Mesenchymal stem cell (in vitro differentiated cells and primary cell): ENCODE data around the gene VARS2.
"Not testable (repeated sequence)": the region's sequence is repeated elsewhere in the genome, so short reads cannot be mapped to it uniquely, and the experiment has no call there.

Experiments
- DNase-seq: peaks from one replicate; pipeline ENCODE4 v3.0.0-alpha.2; 2013
- H2AFZ ChIP-seq: one replicate; pipeline ENCODE4 v1.6.1; 2013; ENCODE audit warnings: low read depth, mild to moderate bottlenecking, control low read depth, inconsistent platforms, low read length, moderate library complexity
- H2AK5ac ChIP-seq: 2 replicates; pipeline ENCODE4 v1.6.1; 2013; ENCODE audit warnings: low read length, moderate library complexity, mild to moderate bottlenecking, inconsistent platforms; ENCODE audit not compliant: severe bottlenecking
- H2BK120ac ChIP-seq: one replicate; pipeline ENCODE4 v1.6.1; 2013; ENCODE audit warnings: low read depth, mild to moderate bottlenecking, inconsistent platforms, low read length, moderate library complexity
- H2BK12ac ChIP-seq, 2 experiments: one replicate each; pipeline ENCODE4 v1.6.1; 2013; ENCODE audit warnings: inconsistent platforms in 2 of 2, low read length in 2 of 2, mild to moderate bottlenecking in 2 of 2, moderate library complexity in 2 of 2, control low read depth in 1 of 2
- H2BK15ac ChIP-seq: one replicate; pipeline ENCODE4 v1.6.1; 2013; ENCODE audit warnings: mild to moderate bottlenecking, low read depth, inconsistent platforms; ENCODE audit not compliant: poor library complexity, severe bottlenecking
- H2BK5ac ChIP-seq: 2 replicates; pipeline ENCODE4 v1.6.1; 2013; ENCODE audit warnings: low read depth, mild to moderate bottlenecking, low read length, control low read depth, inconsistent platforms; ENCODE audit not compliant: poor library complexity, severe bottlenecking
- H3K14ac ChIP-seq, 2 experiments: one replicate each; pipeline ENCODE4 v1.6.1; 2013; ENCODE audit warnings: inconsistent platforms in 2 of 2, low read length in 2 of 2, control low read depth in 1 of 2, mild to moderate bottlenecking in 1 of 2, moderate library complexity in 1 of 2
- H3K18ac ChIP-seq, 2 experiments: one replicate each; pipeline ENCODE4 v1.6.1; 2013; ENCODE audit warnings: inconsistent platforms in 2 of 2, low read length in 2 of 2, control low read depth in 1 of 2, low read depth in 1 of 2, mild to moderate bottlenecking in 1 of 2
- H3K23ac ChIP-seq, 2 experiments: one replicate each; pipeline ENCODE4 v1.6.1; 2013; ENCODE audit warnings: inconsistent platforms in 2 of 2, low read length in 2 of 2, mild to moderate bottlenecking in 2 of 2, moderate library complexity in 2 of 2, control low read depth in 1 of 2
- H3K27ac ChIP-seq: 2 replicates; pipeline ENCODE4 v1.5.1; 2013; ENCODE audit warnings: mild to moderate bottlenecking, moderate library complexity, low read length, control low read depth, inconsistent platforms; ENCODE audit not compliant: poor library complexity, severe bottlenecking
- H3K27me3 ChIP-seq, 2 experiments: 2 replicates each; pipeline versions ENCODE4 v1.6.1 to v1.7.0; 2013; ENCODE audit warnings: low read length in 2 of 2, mild to moderate bottlenecking in 2 of 2, moderate library complexity in 2 of 2, control low read depth in 1 of 2, inconsistent platforms in 1 of 2; ENCODE audit not compliant: control insufficient read depth in 1 of 2, insufficient read depth in 1 of 2
- H3K36me3 ChIP-seq, 2 experiments: 2 replicates each; pipeline versions ENCODE4 v1.6.1 to v1.7.0; 2013; ENCODE audit warnings: low read length in 2 of 2, control low read depth in 1 of 2, inconsistent platforms in 1 of 2, low read depth in 1 of 2, mild to moderate bottlenecking in 1 of 2; ENCODE audit not compliant: insufficient read depth in 2 of 2, control insufficient read depth in 1 of 2
- H3K4ac ChIP-seq, 2 experiments: one replicate each; pipeline ENCODE4 v1.6.1; 2013; ENCODE audit warnings: inconsistent platforms in 2 of 2, low read length in 2 of 2, mild to moderate bottlenecking in 2 of 2, moderate library complexity in 2 of 2, control low read depth in 1 of 2, low read depth in 1 of 2
- H3K4me1 ChIP-seq: 2 replicates; pipeline ENCODE4 v1.6.1; 2013; ENCODE audit warnings: low read depth, low read length, control low read depth; ENCODE audit not compliant: control insufficient read depth, insufficient read depth
- H3K4me2 ChIP-seq: 2 replicates; pipeline ENCODE4 v1.6.1; 2013; ENCODE audit warnings: low read length, mild to moderate bottlenecking, inconsistent platforms; ENCODE audit not compliant: poor library complexity, severe bottlenecking
- H3K4me3 ChIP-seq, 2 experiments: 2 replicates each; pipeline versions ENCODE4 v1.5.1 to v1.7.0; 2013; ENCODE audit warnings: low read length in 2 of 2, mild to moderate bottlenecking in 2 of 2, control low read depth in 1 of 2, low read depth in 1 of 2; ENCODE audit not compliant: insufficient read depth in 1 of 2
- H3K79me1 ChIP-seq: replicated peaks from 2 replicates; pipeline ENCODE4 v1.6.1; 2013; ENCODE audit warnings: mild to moderate bottlenecking, control low read depth, low read length, inconsistent platforms; ENCODE audit not compliant: poor library complexity, severe bottlenecking
- H3K9ac ChIP-seq: 2 replicates; pipeline ENCODE4 v1.7.0; 2013; ENCODE audit warnings: mild to moderate bottlenecking, low read length, moderate library complexity
- H3K9me3 ChIP-seq: 2 replicates; pipeline ENCODE4 v1.7.0; 2013; ENCODE audit warnings: mild to moderate bottlenecking, low read length; ENCODE audit not compliant: control insufficient read depth
- H4K8ac ChIP-seq: one replicate; pipeline ENCODE4 v1.6.1; 2013; ENCODE audit warnings: inconsistent platforms, mild to moderate bottlenecking, low read length, moderate library complexity
- H4K91ac ChIP-seq: one replicate; pipeline ENCODE4 v1.6.1; 2013; ENCODE audit warnings: mild to moderate bottlenecking, low read length, inconsistent platforms
- WGBS: methylation state at CpG from one replicate; pipeline ENCODE4 v1.1.7; 2013; ENCODE audit warnings: mixed read lengths; 5-methylcytosine and 5-hydroxymethylcytosine counted together

The VARS2 gene

DNA sequence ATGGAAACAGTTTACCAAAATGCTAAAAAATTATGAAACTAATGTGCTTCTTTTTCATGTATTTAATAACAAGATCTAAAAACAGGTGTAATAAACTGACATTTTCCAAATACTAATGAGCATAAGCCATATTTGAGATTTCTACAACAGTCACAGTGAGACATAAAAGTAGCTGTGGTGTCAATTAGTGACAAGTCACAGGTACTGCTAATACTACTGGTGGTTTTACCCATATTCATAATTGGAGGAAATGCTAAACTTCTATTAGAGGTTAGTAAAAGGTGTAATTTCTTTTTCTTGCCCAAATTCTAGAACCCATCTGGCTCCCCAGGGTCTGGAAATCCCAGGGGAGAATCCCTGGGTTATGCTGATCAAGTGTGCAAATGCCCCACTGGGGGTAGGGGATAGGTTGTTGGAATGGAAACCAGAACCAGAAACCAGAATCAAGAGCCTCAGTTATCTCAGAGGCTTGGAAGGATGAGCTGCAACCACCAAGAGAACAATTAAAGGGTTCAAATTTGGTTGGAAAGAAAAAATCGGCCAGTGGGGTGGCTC lies 13.1 kb upstream of the VARS2 start:
- H4K8ac ChIP-seq, result no peak overlapping the region
- no peak overlapping the region for H3K4ac ChIP-seq
- no peaks in the 10 kb centered on the region for H3K27me3 ChIP-seq
- no peak overlapping the region for H3K4me3 ChIP-seq
- H2BK120ac ChIP-seq, result no peak overlapping the region
- no peak overlapping the region for H2BK12ac ChIP-seq
- H3K4me2 ChIP-seq, result no peak overlapping the region
- H3K9me3 ChIP-seq, result no peaks in the 10 kb centered on the region
- WGBS, result 60% methylated on average over 1 of the region's 1 CpG
- DNase-seq, result no peak
- H2BK5ac ChIP-seq, result no peak overlapping the region
- H3K27ac ChIP-seq, result no peak overlapping the region
- peaks cover 29 to 44% of the 10 kb centered on the region in 2 experiments for H3K36me3 ChIP-seq
- H2AFZ ChIP-seq, result no peak overlapping the region
- no peak overlapping the region for H3K9ac ChIP-seq
- no peak overlapping the region for H4K91ac ChIP-seq
- H3K18ac ChIP-seq, result no peak overlapping the region
- peaks cover 9% of the 10 kb centered on the region for H3K79me1 ChIP-seq
- no peak overlapping the region for H3K14ac ChIP-seq
- no peaks in the 10 kb centered on the region for H3K4me1 ChIP-seq
- H2AK5ac ChIP-seq, result no peak overlapping the region
- H3K23ac ChIP-seq, result no peak overlapping the region
- no peak overlapping the region for H2BK15ac ChIP-seq

DNA sequence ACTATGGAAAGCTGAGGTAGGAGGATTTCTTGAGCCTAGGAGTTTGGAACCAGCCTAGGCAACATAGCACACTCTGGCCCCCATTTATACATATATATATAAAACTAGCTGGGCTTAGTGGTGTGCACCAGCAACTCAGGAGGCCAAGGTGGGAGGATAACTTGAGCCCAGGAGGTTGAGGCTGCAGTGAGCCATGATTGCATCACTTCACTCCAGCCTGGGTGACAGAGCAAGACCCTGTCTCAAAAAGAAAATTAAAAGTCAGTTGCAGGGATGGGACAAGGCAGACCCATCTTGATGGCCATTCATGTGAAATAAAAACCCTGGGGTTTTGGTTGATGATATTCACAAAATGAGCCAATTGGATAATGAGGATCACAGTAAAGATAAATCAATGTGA lies 12.6 kb upstream of the VARS2 start:
- Histone ChIP-seq H3K23ac (no peak overlapping the region), H3K14ac (no peak overlapping the region), H3K27ac (no peak overlapping the region), H2AFZ (no peak overlapping the region), H3K27me3 (no peaks in the 10 kb centered on the region), H2BK120ac (no peak overlapping the region), H2BK5ac (no peak overlapping the region), H3K18ac (no peak overlapping the region), H3K4me3 (no peak overlapping the region), H3K4me1 (no peaks in the 10 kb centered on the region), H2BK15ac (no peak overlapping the region), H3K4ac (no peak overlapping the region), H2AK5ac (no peak overlapping the region), H4K91ac (no peak overlapping the region), H3K9ac (no peak overlapping the region), H3K4me2 (no peak overlapping the region), H3K36me3 (peaks cover 29 to 39% of the 10 kb centered on the region in 2 experiments), H3K79me1 (peaks cover 5% of the 10 kb centered on the region), H2BK12ac (no peak overlapping the region), H3K9me3 (no peaks in the 10 kb centered on the region), H4K8ac (no peak overlapping the region)
- no peak for DNase-seq

DNA sequence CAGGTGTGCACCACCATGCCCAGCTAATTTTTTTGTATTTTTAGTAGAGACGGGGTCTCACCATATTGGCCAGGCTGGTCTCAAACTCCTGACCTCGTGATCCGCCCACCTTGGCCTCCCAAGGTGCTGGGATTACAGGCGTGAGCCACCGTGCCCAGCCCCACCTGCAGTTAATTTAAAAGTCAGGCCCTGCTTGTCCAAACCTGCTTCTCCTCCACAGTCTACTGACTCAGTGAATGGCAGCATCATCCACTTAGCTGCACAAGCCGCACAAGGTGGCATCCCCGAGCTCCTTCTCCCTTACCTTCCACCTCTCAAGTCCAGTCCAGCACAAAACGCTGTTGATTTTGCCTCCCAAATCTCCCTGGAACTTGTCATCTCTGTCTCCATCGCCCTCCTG lies 11.8 kb upstream of the VARS2 start:
- H2BK5ac ChIP-seq, H2AFZ ChIP-seq, H3K9ac ChIP-seq, H3K4me3 ChIP-seq, H3K27ac ChIP-seq, H3K9me3 ChIP-seq, H4K91ac ChIP-seq, H3K18ac ChIP-seq, H3K4ac ChIP-seq, H3K23ac ChIP-seq, H3K14ac ChIP-seq, H2BK120ac ChIP-seq, H2BK15ac ChIP-seq, DNase-seq, H3K27me3 ChIP-seq, H4K8ac ChIP-seq, H2BK12ac ChIP-seq, H3K4me2 ChIP-seq, H3K4me1 ChIP-seq, H3K79me1 ChIP-seq, H2AK5ac ChIP-seq: not testable (repeated sequence)
- peaks cover 25 to 32% of the 10 kb centered on the region in 2 experiments for H3K36me3 ChIP-seq
- WGBS, result 88% methylated on average over 9 of the region's 9 CpGs

DNA sequence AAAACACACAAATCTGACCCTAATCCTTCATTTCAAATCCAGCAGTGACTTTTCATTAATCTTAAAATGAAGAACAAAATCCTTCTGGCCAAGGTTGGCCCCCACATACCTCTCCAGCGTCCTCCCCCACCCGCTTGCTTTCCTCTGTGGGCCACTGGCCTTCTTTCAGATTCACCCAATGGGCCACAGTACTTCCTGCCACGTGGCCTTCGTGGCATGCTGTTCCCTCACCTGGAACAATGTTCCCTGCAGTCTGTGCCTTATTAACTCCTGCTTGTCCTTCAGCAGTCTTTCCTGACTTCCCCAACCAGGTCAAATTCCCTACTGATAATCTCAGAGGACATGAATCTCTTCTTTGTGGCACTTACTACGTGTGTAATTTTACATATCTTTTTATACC lies 11.3 kb upstream of the VARS2 start:
- Histone ChIP-seq H3K79me1 (no peaks in the 10 kb centered on the region), H3K23ac (no peak overlapping the region), H2AK5ac (no peak overlapping the region), H2BK5ac (no peak overlapping the region), H3K9me3 (no peaks in the 10 kb centered on the region), H2BK15ac (no peak overlapping the region), H3K4me1 (peaks cover 3% of the 10 kb centered on the region), H3K18ac (no peak overlapping the region), H3K36me3 (peaks cover 20 to 27% of the 10 kb centered on the region in 2 experiments), H2AFZ (no peak overlapping the region), H3K4me2 (no peak overlapping the region), H2BK12ac (no peak overlapping the region), H3K4ac (no peak overlapping the region), H4K8ac (no peak overlapping the region), H4K91ac (no peak overlapping the region), H3K4me3 (no peak overlapping the region), H3K27me3 (no peaks in the 10 kb centered on the region), H2BK120ac (no peak overlapping the region), H3K9ac (no peak overlapping the region), H3K27ac (no peak overlapping the region), H3K14ac (no peak overlapping the region)
- DNase-seq, result no peak
- 53% methylated on average over 5 of the region's 5 CpGs for WGBS
